ENCODE measurements around the gene FBXO17. TPM values are rescaled to one million over a fixed set of nuclear protein-coding genes. Genes with fewer than 3 reads are reported as not detected.
A peak's percentile ranks its signal among the peaks of the same experiment; 100 is the strongest.

FBXO17 gene
- total RNA-seq, 1 experiment from 2014 or later, result 16.8 TPM

GRCh38 chr19:38893341-38893771, 82.2 kb downstream of the FBXO17 start:
- POLR2A ChIA-PET, result no interaction called here
- no peak for DNase-seq (ENCODE audit: low spot score)
- peaks cover 1% of the 10 kb centered on the region; the same call in 1 of the 2 replicates for H3K4me1 Mint-ChIP-seq
- no peak for TF ChIP-seq NFYB (CRISPR knock-in tag; conservative IDR thresholded peaks at IDR 0.05; ENCODE audit: low read depth)
- TF ChIP-seq CDX4 (CRISPR knock-in tag; IDR thresholded peaks at IDR 0.05; ENCODE audit: borderline replicate concordance), result no peak
- TF ChIP-seq TEAD4 (CRISPR knock-in tag; IDR thresholded peaks at IDR 0.05), result no peak
- TF ChIP-seq NR2C2 (CRISPR knock-in tag; IDR thresholded peaks at IDR 0.05), result no peak
- TF ChIP-seq ZNF416 (CRISPR knock-in tag; IDR thresholded peaks at IDR 0.05), result no peak
- no peak for TF ChIP-seq AR (CRISPR knock-in tag; IDR thresholded peaks at IDR 0.05)
- TF ChIP-seq EMX1 (CRISPR knock-in tag; IDR thresholded peaks at IDR 0.05), result no peak
- TF ChIP-seq ZNF423 (CRISPR knock-in tag; IDR thresholded peaks at IDR 0.05), result no peak
- TF ChIP-seq CTCF (IDR thresholded peaks at IDR 0.05), result no peak
- no peak for TF ChIP-seq SMAD4 (CRISPR knock-in tag; IDR thresholded peaks at IDR 0.05)
- no peak for TF ChIP-seq USF1 (CRISPR knock-in tag; IDR thresholded peaks at IDR 0.05)
- no peak for TF ChIP-seq ZNF263 (CRISPR knock-in tag; IDR thresholded peaks at IDR 0.05; ENCODE audit: low read depth)
- no peak for TF ChIP-seq MYBL2 (CRISPR knock-in tag; IDR thresholded peaks at IDR 0.05)
- no peak overlapping the region for H3K27ac Mint-ChIP-seq
- no peaks in the 10 kb centered on the region for H3K9me3 Mint-ChIP-seq
- H3K36me3 Mint-ChIP-seq, result no peaks in the 10 kb centered on the region
- CTCF ChIA-PET, result interaction anchor here (1.4 kb wide), 1 partner anchor 23 kb away, joined by 3 read pairs; no protein-coding TSS in a partner anchor
- ATAC-seq, result no peak
- peaks cover 13% of the 10 kb centered on the region for H3K27me3 Mint-ChIP-seq (ENCODE audit: low read depth)
- H3K4me3 Mint-ChIP-seq, result no peak overlapping the region

- ATAC-seq (peak; percentile 65), DNase-seq (ENCODE audit: low spot score) (no peak)
- no peak overlapping the region for H3K27ac Mint-ChIP-seq
- TF ChIP-seq RORB (CRISPR knock-in tag; IDR thresholded peaks at IDR 0.05), result no peak
- TF ChIP-seq USF2 (CRISPR knock-in tag; IDR thresholded peaks at IDR 0.05), result no peak
- TF ChIP-seq PRRX2 (CRISPR knock-in tag; IDR thresholded peaks at IDR 0.05), result no peak
- TF ChIP-seq NFYB (CRISPR knock-in tag; conservative IDR thresholded peaks at IDR 0.05; ENCODE audit: low read depth), result peak; percentile 58; the same call in 1 of the 2 replicates
- TF ChIP-seq SOX15 (CRISPR knock-in tag; IDR thresholded peaks at IDR 0.05), result no peak
- no peak for TF ChIP-seq TEAD4 (CRISPR knock-in tag; IDR thresholded peaks at IDR 0.05)
- POLR2A ChIA-PET, result no interaction called here
- H3K4me3 Mint-ChIP-seq, result no peak overlapping the region
- CTCF ChIA-PET, result interaction anchor here (1.4 kb wide), 1 partner anchor 23 kb away, joined by 3 read pairs; no protein-coding TSS in a partner anchor
- H3K27me3 Mint-ChIP-seq (ENCODE audit: low read depth), result peaks cover 8% of the 10 kb centered on the region
- no peaks in the 10 kb centered on the region for H3K9me3 Mint-ChIP-seq
- H3K36me3 Mint-ChIP-seq, result no peaks in the 10 kb centered on the region
- no peaks in the 10 kb centered on the region for H3K4me1 Mint-ChIP-seq
Measured at GRCh38 chr19:38892841-38893240, 82.7 kb downstream of the FBXO17 start.

GRCh38 chr19:38891771-38892170, 83.8 kb downstream of the FBXO17 start:
- no peaks in the 10 kb centered on the region for H3K9me3 Mint-ChIP-seq
- no peak for DNase-seq (ENCODE audit: low spot score)
- POLR2A ChIA-PET, result no interaction called here
- TF ChIP-seq GTF2I (CRISPR knock-in tag; conservative IDR thresholded peaks at IDR 0.05), result no peak
- no peak for TF ChIP-seq AFF4 (CRISPR knock-in tag; IDR thresholded peaks at IDR 0.05; ENCODE audit: borderline replicate concordance)
- TF ChIP-seq IRF2 (CRISPR knock-in tag; IDR thresholded peaks at IDR 0.05; ENCODE audit: borderline replicate concordance, low read depth), result no peak
- no peak for TF ChIP-seq NFATC4 (CRISPR knock-in tag; IDR thresholded peaks at IDR 0.05)
- TF ChIP-seq TEAD4 (CRISPR knock-in tag; IDR thresholded peaks at IDR 0.05), result no peak
- TF ChIP-seq ERG (CRISPR knock-in tag; IDR thresholded peaks at IDR 0.05), result no peak

More at GRCh38 chr19:38891771-38892170, 83.8 kb downstream of the FBXO17 start:
- H3K36me3 Mint-ChIP-seq, result no peaks in the 10 kb centered on the region
- H3K4me3 Mint-ChIP-seq, result no peak overlapping the region
- CTCF ChIA-PET, result no interaction called here
- no peaks in the 10 kb centered on the region for H3K4me1 Mint-ChIP-seq
- no peak for ATAC-seq
- peaks cover 2% of the 10 kb centered on the region; the same call in 1 of the 2 replicates for H3K27me3 Mint-ChIP-seq (ENCODE audit: low read depth)
- H3K27ac Mint-ChIP-seq, result no peak overlapping the region

Measured in WTC11 (cell line).